Activated CD4-positive, CD25-positive, alpha-beta regulatory T cell treated with anti-CD3 and anti-CD28 coated beads, Interleukin-2, amount 50 U/mL, for 24 hours (primary cell): Measurements from ENCODE around the gene IRF2.

Experiments
- ATAC-seq, 2 donors: fragments of 150-1000 bp; cut with Tn5 transposase; one replicate each; pipeline ENCODE4 v1.10.0; 2021; ENCODE audit warnings: mild to moderate bottlenecking in 1 of 2, moderate library complexity in 1 of 2

IRF2 gene

GRCh38 chr4:184406958-184407391 lies 67.4 kb downstream of the IRF2 start:
- no peak for ATAC-seq

GRCh38 chr4:184404047-184404446 lies 70.3 kb downstream of the IRF2 start:
- no peak for ATAC-seq

GRCh38 chr4:184403384-184403781 lies 71.0 kb downstream of the IRF2 start:
- no peak for ATAC-seq

GRCh38 chr4:184402740-184403383 lies 71.5 kb downstream of the IRF2 start:
- ATAC-seq, result no peak

- ATAC-seq, result no peak
Measured at GRCh38 chr4:184402239-184402638, 72.1 kb downstream of the IRF2 start.

- ATAC-seq, result no peak
Measured at GRCh38 chr4:184401397-184402171, 72.8 kb downstream of the IRF2 start.

GRCh38 chr4:184400891-184401290 lies 73.5 kb downstream of the IRF2 start:
- no peak for ATAC-seq

- no peak for ATAC-seq
Measured at GRCh38 chr4:184400375-184400870, 73.9 kb downstream of the IRF2 start.

- no peak for ATAC-seq
Measured at GRCh38 chr4:184399512-184399908, 74.8 kb downstream of the IRF2 start.

GRCh38 chr4:184398741-184399511 lies 75.4 kb downstream of the IRF2 start:
- no peak for ATAC-seq

- no peak for ATAC-seq
Measured at GRCh38 chr4:184397516-184398163, 76.7 kb downstream of the IRF2 start.

GRCh38 chr4:184396570-184397515 lies 77.5 kb downstream of the IRF2 start:
- ATAC-seq, result no peak

- no peak for ATAC-seq
Measured at GRCh38 chr4:184395971-184396391, 78.4 kb downstream of the IRF2 start.

- ATAC-seq, result no peak
Measured at GRCh38 chr4:184395451-184395917, 78.9 kb downstream of the IRF2 start.

GRCh38 chr4:184392748-184393559 lies 81.4 kb downstream of the IRF2 start:
- no peak for ATAC-seq

- ATAC-seq, result no peak
Measured at GRCh38 chr4:184392316-184392715, 82.0 kb downstream of the IRF2 start.

GRCh38 chr4:184389978-184390900 lies 84.1 kb downstream of the IRF2 start:
- ATAC-seq, result no peak

GRCh38 chr4:184388106-184388505 lies 86.2 kb downstream of the IRF2 start:
- ATAC-seq, result no peak

- no peak for ATAC-seq
Measured at GRCh38 chr4:184387351-184387750, 87.0 kb downstream of the IRF2 start.
